Stimulated activated CD4-positive, alpha-beta T cell treated with anti-CD3 and anti-CD28 coated beads, Interleukin-1b, Interleukin-23, amount 100 ng/mL, for 48 hours (primary cell): ENCODE measurements around the gene CTTN.
A peak's percentile ranks its signal among the peaks of the same experiment; 100 is the strongest.

ENCODE experiments used
- DNase-seq: peaks from one replicate; pipeline ENCODE4 v3.0.0-alpha.2; 2020

The CTTN gene

GRCh38 chr11:70397983-70398833 is at the start of gene CTTN:
TSS of gene CTTN (plus strand) at chr11:70398529. CDS start at chr11:70407298, 8,769 bp downstream.
- peak; percentile 66 for DNase-seq

GRCh38 chr11:70348608-70349007 is 49.7 kb upstream of the CTTN start:
- no peak for DNase-seq

GRCh38 chr11:70351646-70352045 is 46.7 kb upstream of the CTTN start:
- no peak for DNase-seq

GRCh38 chr11:70352100-70352499 is 46.2 kb upstream of the CTTN start:
- no peak for DNase-seq

GRCh38 chr11:70352601-70353000 is 45.7 kb upstream of the CTTN start:
- no peak for DNase-seq

- DNase-seq = no peak
These were observed 45.0 kb upstream of the CTTN start for GRCh38 chr11:70353329-70353728.

GRCh38 chr11:70353900-70354568 is 44.3 kb upstream of the CTTN start:
- no peak for DNase-seq

GRCh38 chr11:70354629-70355028 is 43.7 kb upstream of the CTTN start:
- DNase-seq = no peak

GRCh38 chr11:70358753-70359152 is 39.6 kb upstream of the CTTN start:
- DNase-seq = no peak

GRCh38 chr11:70359451-70360205 is 38.7 kb upstream of the CTTN start:
- no peak for DNase-seq

- no peak for DNase-seq
These were observed 38.1 kb upstream of the CTTN start for GRCh38 chr11:70360211-70360610.

GRCh38 chr11:70364178-70364577 is 34.2 kb upstream of the CTTN start:
- no peak for DNase-seq

- DNase-seq = peak; percentile 81
These were observed 33.4 kb upstream of the CTTN start for GRCh38 chr11:70364745-70365543.

- DNase-seq = no peak
These were observed 32.8 kb upstream of the CTTN start for GRCh38 chr11:70365544-70365927.

- DNase-seq = no peak
These were observed 31.3 kb upstream of the CTTN start for GRCh38 chr11:70367071-70367470.

GRCh38 chr11:70368961-70369360 is 29.4 kb upstream of the CTTN start:
- DNase-seq = no peak

- DNase-seq = no peak
These were observed 27.1 kb upstream of the CTTN start for GRCh38 chr11:70371241-70371640.

GRCh38 chr11:70372076-70372475 is 26.3 kb upstream of the CTTN start:
- no peak for DNase-seq

GRCh38 chr11:70376621-70377020 is 21.7 kb upstream of the CTTN start:
- DNase-seq = no peak

- no peak for DNase-seq
These were observed 20.7 kb upstream of the CTTN start for GRCh38 chr11:70377645-70378044.

- no peak for DNase-seq
These were observed 19.7 kb upstream of the CTTN start for GRCh38 chr11:70378506-70379134.

GRCh38 chr11:70381350-70381749 is 17.0 kb upstream of the CTTN start:
- DNase-seq = no peak
